HG03432 (cell line): Measurements from ENCODE around the gene PRKCSH.
"Not testable (repeated sequence)": the region's sequence is repeated elsewhere in the genome, so short reads cannot be mapped to it uniquely, and the experiment has no call there.

ENCODE experiments used
- ATAC-seq: cut with Tn5 transposase; IDR thresholded peaks from one replicate; pipeline ENCODE4 v1.9.1; 2021; ENCODE audit warnings: mild to moderate bottlenecking, moderate library complexity; ENCODE audit not compliant: unreplicated experiment

PRKCSH gene, protein sequence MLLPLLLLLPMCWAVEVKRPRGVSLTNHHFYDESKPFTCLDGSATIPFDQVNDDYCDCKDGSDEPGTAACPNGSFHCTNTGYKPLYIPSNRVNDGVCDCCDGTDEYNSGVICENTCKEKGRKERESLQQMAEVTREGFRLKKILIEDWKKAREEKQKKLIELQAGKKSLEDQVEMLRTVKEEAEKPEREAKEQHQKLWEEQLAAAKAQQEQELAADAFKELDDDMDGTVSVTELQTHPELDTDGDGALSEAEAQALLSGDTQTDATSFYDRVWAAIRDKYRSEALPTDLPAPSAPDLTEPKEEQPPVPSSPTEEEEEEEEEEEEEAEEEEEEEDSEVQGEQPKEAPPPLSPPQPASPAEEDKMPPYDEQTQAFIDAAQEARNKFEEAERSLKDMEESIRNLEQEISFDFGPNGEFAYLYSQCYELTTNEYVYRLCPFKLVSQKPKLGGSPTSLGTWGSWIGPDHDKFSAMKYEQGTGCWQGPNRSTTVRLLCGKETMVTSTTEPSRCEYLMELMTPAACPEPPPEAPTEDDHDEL

GRCh38 chr19:11435057-11435832, at the start of gene PRKCSH, which contains the start of gene ODAD3:
Gene PRKCSH, plus strand, starts transcription at chr19:11435635. Its CDS starts 483 bp downstream, at chr19:11436118.
Gene ODAD3, minus strand, starts transcription at chr19:11435121. Its CDS starts 105 bp downstream, at chr19:11435016.
- peak; percentile 90 for ATAC-seq

GRCh38 chr19:11387162-11388034, 48.0 kb upstream of the PRKCSH start:
- ATAC-seq: no peak

GRCh38 chr19:11390359-11390758, 45.1 kb upstream of the PRKCSH start:
- ATAC-seq: no peak

DNA sequence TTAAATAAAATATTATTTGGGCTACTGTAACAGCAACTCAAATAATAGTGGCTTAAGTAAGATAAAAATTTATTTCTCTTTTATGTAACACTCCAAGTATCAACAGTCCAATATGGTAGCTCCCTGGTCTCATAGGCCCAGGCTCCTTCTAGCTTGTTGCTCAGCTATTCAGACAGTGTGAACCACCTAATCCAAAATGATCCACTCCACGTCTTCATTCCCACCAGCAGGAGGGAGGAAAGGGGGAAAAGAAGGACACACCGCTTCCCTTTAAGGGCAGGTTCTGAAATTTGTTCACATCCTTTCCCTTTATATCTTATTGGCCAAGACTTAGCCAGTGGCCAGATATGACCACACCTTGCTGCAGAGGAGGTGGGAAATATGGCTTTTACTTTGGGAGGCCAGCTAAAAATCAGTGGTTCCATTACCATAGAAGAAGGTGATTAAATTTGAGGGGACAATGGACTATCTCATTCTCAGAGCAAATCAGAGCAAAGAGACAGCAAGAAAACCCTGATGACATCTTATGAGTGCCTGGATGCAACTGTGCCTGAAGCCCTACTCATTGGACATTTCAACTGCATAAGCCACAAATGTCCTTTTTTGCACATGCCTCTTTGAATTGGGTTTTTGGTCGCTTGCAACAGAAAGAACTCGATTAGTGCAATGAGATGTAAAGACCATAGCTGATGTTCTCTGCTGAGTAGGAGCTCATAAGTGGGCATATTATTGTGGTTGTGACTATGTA, 44.3 kb upstream of the PRKCSH start:
- no peak for ATAC-seq

GRCh38 chr19:11397089-11397610, 38.3 kb upstream of the PRKCSH start:
- no peak for ATAC-seq

DNA sequence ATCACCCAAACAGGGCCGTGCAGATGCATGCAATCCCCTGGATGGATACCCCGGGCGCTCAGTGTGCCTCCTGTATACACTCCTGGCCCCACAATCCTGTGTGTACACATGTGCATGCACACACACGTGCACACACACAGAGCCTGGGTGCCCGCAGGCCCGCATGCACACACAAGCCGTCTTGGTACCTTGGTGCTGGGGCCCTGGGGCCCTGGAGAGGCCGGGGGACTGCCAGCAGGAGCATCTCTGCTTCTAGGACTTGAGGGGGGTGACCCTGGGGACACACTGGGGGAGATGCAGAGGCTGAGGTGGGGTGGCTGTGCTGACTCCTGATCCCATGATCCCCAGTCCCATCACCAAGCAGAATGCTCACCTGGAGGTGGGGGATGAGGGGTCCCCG, 35.8 kb upstream of the PRKCSH start:
- ATAC-seq: no peak

DNA sequence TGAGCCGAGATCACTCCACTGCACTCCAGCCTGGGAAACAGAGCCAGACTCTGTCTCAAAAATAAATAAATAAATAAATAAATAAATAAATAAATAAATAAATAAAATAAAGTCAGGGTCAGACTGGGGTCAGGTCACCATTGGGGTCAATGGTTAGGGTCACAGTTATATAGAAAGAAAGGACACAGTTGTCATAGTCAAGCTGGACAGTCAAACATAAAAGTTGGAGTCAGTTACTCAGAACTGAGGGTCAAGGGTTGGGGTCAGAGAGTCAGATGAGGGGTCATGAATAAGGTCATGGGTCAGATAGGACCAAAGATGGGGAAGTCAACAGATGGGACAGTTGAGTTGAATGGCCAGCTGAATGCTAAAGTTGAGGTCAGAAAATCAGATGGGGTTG, 34.6 kb upstream of the PRKCSH start:
- no peak for ATAC-seq

- no peak for ATAC-seq
Observed at GRCh38 chr19:11401808-11402543, 33.5 kb upstream of the PRKCSH start.

GRCh38 chr19:11404588-11405222, 30.7 kb upstream of the PRKCSH start:
- no peak for ATAC-seq

- ATAC-seq: no peak
Observed at GRCh38 chr19:11405846-11406643, 29.4 kb upstream of the PRKCSH start.

DNA sequence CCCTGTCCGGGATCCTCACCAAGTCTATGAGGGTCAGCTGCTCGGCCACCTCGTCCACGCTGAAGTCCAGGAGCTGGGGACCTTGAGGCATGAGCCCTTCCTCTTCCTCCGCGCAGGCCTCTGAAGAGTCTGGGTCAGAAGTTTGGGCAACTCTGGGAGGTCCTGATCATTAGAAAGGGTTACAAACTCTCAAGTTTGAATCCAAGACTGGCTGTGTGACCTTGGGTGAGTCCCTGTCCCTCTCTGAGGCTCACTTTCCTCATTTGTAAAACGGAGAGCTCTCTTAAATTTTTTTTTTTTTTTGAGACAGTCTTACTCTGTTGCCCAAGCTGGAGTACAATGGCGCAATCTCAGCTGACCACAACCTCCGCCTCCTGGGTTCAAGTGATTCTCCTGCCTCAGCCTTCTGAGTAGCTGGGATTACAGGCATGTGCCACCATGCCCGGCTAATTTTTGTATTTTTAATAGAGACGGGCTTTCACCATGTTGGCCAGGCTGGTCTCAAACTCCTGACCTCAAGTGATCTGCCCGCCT, 28.7 kb upstream of the PRKCSH start:
- not testable (repeated sequence) for ATAC-seq

DNA sequence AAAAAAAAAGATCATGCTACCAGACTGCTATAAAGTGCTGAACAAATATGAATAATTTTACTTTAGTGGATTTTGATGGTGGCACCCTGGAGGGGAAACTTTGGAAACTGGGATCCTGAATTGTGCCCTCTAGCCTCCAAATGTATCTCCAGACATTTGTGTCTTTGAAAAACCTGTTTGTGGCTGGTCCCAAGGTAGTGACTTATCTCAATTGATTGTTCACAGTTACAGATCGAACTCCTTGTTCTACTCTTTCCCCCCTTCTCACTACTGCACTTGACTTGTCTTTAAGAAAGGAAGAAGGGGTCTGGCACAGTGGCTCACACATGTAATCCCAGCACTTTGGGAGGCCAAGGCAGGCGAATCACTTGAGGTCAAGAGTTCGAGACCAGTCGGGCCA, 26.8 kb upstream of the PRKCSH start:
- no peak for ATAC-seq

DNA sequence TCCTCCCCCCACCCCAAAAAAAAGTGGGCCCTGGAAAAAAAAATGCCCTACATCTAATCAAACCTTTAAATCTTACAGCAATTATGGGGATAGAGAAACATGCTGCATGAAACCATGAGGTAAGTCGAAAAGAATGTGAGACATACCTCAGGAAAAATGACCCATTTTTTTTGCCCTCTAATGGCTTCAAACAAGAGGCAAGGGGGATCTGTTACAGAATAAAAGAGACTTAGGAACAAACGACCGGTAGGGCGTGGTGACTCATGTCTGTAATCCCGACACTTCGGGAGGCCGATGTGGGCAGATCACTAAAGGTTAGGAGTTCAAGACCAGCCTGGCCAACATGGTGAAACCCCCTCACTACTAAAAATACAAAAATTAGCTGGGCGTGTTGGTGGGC, 24.8 kb upstream of the PRKCSH start:
- no peak for ATAC-seq

- ATAC-seq: no peak
Observed at GRCh38 chr19:11414544-11414943, 20.9 kb upstream of the PRKCSH start.

- ATAC-seq: no peak
Observed at GRCh38 chr19:11416346-11417052, 18.9 kb upstream of the PRKCSH start.

DNA sequence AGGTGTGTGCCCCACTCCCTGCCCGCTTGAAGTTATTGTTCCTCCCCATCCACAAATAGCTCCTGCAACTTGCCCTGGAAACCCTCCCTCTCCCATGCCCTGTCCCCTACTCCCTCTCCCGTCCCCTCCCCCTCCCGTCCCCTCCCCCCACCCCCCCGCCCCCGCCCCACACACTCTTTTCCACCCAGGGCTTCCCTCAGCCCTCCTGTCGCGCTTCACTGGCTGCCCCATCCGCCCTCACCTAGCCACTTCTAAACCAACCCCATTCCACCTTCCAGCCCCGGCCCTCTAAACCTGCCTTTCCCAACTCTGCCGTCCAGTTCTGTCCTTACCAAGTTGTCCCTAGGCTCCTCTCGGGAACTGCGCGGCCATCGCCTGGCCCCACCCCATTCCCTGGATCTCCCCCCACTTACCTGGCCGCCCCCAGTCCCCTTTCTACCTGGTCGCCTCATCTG, 17.3 kb upstream of the PRKCSH start:
- ATAC-seq: no peak
